Spleen (tissue), 11 donors: ENCODE measurements around the gene PANX2. TPM values are rescaled to one million over a fixed set of nuclear protein-coding genes. Genes with fewer than 3 reads are reported as not detected.

Source experiments
- DNase-seq: peaks from one replicate; pipeline ENCODE4 v3.0.0-alpha.2; 2020
- H3K27ac ChIP-seq, 8 donors: fragments of 200-600 bp; sonication (generic) in 7 of 8; 1 replicate in 4 of 8; 2 replicates in 4 of 8; pipeline versions ENCODE4 v1.5.0 to v1.8.0; 2016 to 2021; ENCODE audit warnings: inconsistent platforms in 4 of 8, mild to moderate bottlenecking in 4 of 8, moderate library complexity in 1 of 8
- H3K27me3 ChIP-seq, 7 donors: fragments of 200-600 bp; sonication (generic) in 6 of 7; replicated peaks in 1 of 7; 1 replicate in 4 of 7; 2 replicates in 3 of 7; pipeline versions ENCODE4 v1.5.0 to v1.8.0; 2016 to 2021; ENCODE audit warnings: inconsistent platforms in 3 of 7, mild to moderate bottlenecking in 1 of 7
- H3K36me3 ChIP-seq, 6 donors: fragments of 200-600 bp; sonication (generic) in 5 of 6; 1 replicate in 4 of 6; 2 replicates in 2 of 6; pipeline versions ENCODE4 v1.5.0 to v1.8.0; 2016 to 2021; ENCODE audit warnings: inconsistent platforms in 2 of 6
- H3K4me1 ChIP-seq, 6 donors: fragments of 200-600 bp; sonication (generic) in 5 of 6; 1 replicate in 3 of 6; 2 replicates in 3 of 6; pipeline versions ENCODE4 v1.5.0 to v1.8.0; 2016 to 2021; ENCODE audit warnings: inconsistent platforms in 3 of 6
- H3K4me3 ChIP-seq, 8 donors: fragments of 200-600 bp; sonication (generic) in 7 of 8; 1 replicate in 4 of 8; 2 replicates in 4 of 8; pipeline versions ENCODE4 v1.5.0 to v1.8.0; 2016 to 2021; ENCODE audit warnings: inconsistent platforms in 4 of 8, mild to moderate bottlenecking in 4 of 8, moderate library complexity in 2 of 8
- H3K9me3 ChIP-seq, 8 donors: fragments of 200-600 bp; sonication (generic) in 7 of 8; 1 replicate in 4 of 8; 2 replicates in 4 of 8; pipeline versions ENCODE4 v1.5.0 to v1.8.0; 2016 to 2021; ENCODE audit warnings: inconsistent platforms in 4 of 8
- CTCF ChIP-seq, 11 experiments: fragments of 200-600 bp in 7 of 11; fragments of 450-650 bp in 4 of 11; sonication (generic) in 4 of 11; IDR thresholded peaks in 8 of 11; conservative IDR thresholded peaks in 3 of 11; 1 replicate in 7 of 11; 2 replicates in 4 of 11; pipeline versions ENCODE4 v1.4.0 to v1.8.0; 2016 to 2021; ENCODE audit warnings: antibody characterized with exemption in 11 of 11, inconsistent platforms in 4 of 11, mild to moderate bottlenecking in 1 of 11
- POLR2A ChIP-seq, 3 donors: fragments of 450-650 bp; IDR thresholded peaks; one replicate each; pipeline ENCODE4 v1.5.1; 2017; ENCODE audit warnings: antibody characterized with exemption in 3 of 3, mild to moderate bottlenecking in 1 of 3
- POLR2AphosphoS5 ChIP-seq, 3 donors: sonication (generic); formaldehyde crosslinking; IDR thresholded peaks; one replicate each; pipeline ENCODE4 v1.5.1; 2017; ENCODE audit warnings: antibody characterized with exemption in 3 of 3
- WGBS, 5 donors: extraction: QIAGEN DNeasy Blood & Tissue Kit in 3 of 5; methylation state at CpG; one replicate each; pipeline versions ENCODE4 v1.1.5 to v1.1.7; 2013 to 2018; 5-methylcytosine and 5-hydroxymethylcytosine counted together
- intact Hi-C: fragments of 100-400 bp; cut with DNase I; formaldehyde crosslinking; loops from one replicate; pipeline ENCODE4 v1.15.0; 2023; ENCODE audit warnings: low total_unique reads
- polyA plus RNA-seq, 3 donors: library from polyadenylated mRNA; stranded (reverse); fragments of 200-250 nt; gene quantifications; one replicate each; pipeline ENCODE4 v1.2.1, GENCODE V29; 2013
- total RNA-seq, 7 donors: library from RNA; depleted of rRNA in 3 of 7; stranded (reverse); fragments of >200 nt in 3 of 7; fragmentation: NEBNext Ultra II Directional in 4 of 7; extraction: Animal tissue kit (Norgen Biotek cat#: 25700) in 4 of 7; gene quantifications; one replicate each; pipeline versions ENCODE4 v1.1.0 to v1.2.1, GENCODE V29; 2016 to 2021
- donor health status: healthy with polysubstance abuse.
- donor health status: DM: no; HTN: no; CAD: no; lungs with moderate emphysema.
- donor health status: DM: no; HTN: no; CAD: no.
- donor health status: Bipolar disorder and iron deficiency.
- donor health status: healthy.
- donor health status: DM: no; HTN: no; CAD: no.
- donor health status: DM: yes; HTN: yes; CAD: no.

PANX2 gene
- total and polyA plus RNA-seq, 10 donors = 0.11 to 4.6 (median 1.6) TPM

DNA sequence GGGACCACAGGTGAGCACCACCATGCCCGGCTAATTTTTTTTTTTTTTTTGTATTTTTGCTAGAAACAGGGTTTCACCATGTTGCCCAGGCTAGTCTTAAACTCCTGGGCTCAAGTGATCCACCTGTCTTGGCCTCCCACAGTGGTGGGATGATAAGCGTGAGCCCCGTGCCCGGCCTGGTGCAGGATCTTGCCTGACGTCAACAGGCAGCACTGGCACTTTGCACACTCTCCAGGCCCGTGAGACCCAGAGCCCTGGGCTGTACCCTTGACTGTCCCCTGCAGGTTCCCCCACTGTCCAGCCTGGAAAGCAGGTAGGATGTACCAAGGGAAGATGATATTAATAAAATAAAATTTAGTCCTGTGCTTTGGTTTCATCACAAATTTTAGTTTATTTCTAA is 29.1 kb upstream of the PANX2 start:
- H3K4me3 ChIP-seq = no peak overlapping the region
- no peaks in the 10 kb centered on the region for H3K9me3 ChIP-seq
- WGBS, 5 donors = 81 to 93% (median 90%) methylated on average over 6 of the region's 6 CpGs
- no peak for TF ChIP-seq POLR2A (IDR thresholded peaks at IDR 0.05)
- TF ChIP-seq POLR2AphosphoS5 (IDR thresholded peaks at IDR 0.05) = no peak
- no peak for TF ChIP-seq CTCF (IDR thresholded peaks at IDR 0.05 in 8 of 11, conservative IDR thresholded peaks at IDR 0.05 in 3 of 11)
- no peaks in the 10 kb centered on the region for H3K36me3 ChIP-seq
- peaks cover 0 to 31% (median 0%) of the 10 kb centered on the region in 7 donors for H3K27me3 ChIP-seq
- H3K27ac ChIP-seq = no peak overlapping the region
- peaks cover 0 to 7% (median 0%) of the 10 kb centered on the region in 6 donors for H3K4me1 ChIP-seq
- intact Hi-C loops = no loop called here
- DNase-seq = no peak

GRCh38 chr22:50141891-50142363 is 28.6 kb upstream of the PANX2 start:
- no peak for TF ChIP-seq POLR2AphosphoS5 (IDR thresholded peaks at IDR 0.05)
- no peak for TF ChIP-seq POLR2A (IDR thresholded peaks at IDR 0.05)
- TF ChIP-seq CTCF (IDR thresholded peaks at IDR 0.05 in 8 of 11, conservative IDR thresholded peaks at IDR 0.05 in 3 of 11) = no peak
- intact Hi-C loops = no loop called here
- Histone ChIP-seq H3K9me3 (no peaks in the 10 kb centered on the region), H3K36me3 (no peaks in the 10 kb centered on the region), H3K27ac (no peak overlapping the region), H3K27me3 (peaks cover 0 to 32% (median 0%) of the 10 kb centered on the region in 7 donors), H3K4me3 (no peak overlapping the region), H3K4me1 (peaks cover 0 to 12% (median 0%) of the 10 kb centered on the region in 6 donors)
- WGBS, 5 donors = 54 to 71% (median 64%) methylated on average over 11 of the region's 11 CpGs
- DNase-seq = no peak

DNA sequence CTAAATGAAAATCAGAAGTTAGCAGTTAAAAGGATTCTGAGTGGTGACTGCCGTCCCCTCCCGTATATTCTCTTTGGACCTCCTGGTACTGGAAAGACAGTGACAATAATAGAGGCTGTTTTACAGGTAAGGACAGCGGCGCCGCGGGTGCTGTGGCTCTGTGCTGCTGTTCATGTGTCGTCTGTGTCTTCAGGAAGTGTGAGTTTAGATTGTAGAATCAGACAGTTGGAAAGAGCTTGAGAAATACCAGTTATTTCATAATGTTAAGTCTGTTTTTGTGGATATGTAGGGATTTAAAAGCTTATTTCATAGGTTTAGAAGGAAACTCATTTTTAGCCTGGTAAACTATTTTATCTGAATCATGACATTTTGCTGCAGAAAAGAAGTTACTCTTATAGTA is 27.4 kb upstream of the PANX2 start:
- WGBS, 5 donors = 57 to 85% (median 71%) methylated on average over 7 of the region's 7 CpGs

More for the DNA sequence above, 27.4 kb upstream of the PANX2 start:
- H3K4me3 ChIP-seq = no peak overlapping the region
- H3K9me3 ChIP-seq = no peaks in the 10 kb centered on the region
- H3K4me1 ChIP-seq = peaks cover 0 to 20% (median 2%) of the 10 kb centered on the region in 6 donors
- H3K27me3 ChIP-seq = peaks cover 0 to 32% (median 0%) of the 10 kb centered on the region in 7 donors
- TF ChIP-seq POLR2A (IDR thresholded peaks at IDR 0.05) = no peak
- no peak for TF ChIP-seq CTCF (IDR thresholded peaks at IDR 0.05 in 8 of 11, conservative IDR thresholded peaks at IDR 0.05 in 3 of 11)
- no peak for TF ChIP-seq POLR2AphosphoS5 (IDR thresholded peaks at IDR 0.05)
- no peak overlapping the region for H3K27ac ChIP-seq
- intact Hi-C loops = no loop called here
- DNase-seq = no peak
- no peaks in the 10 kb centered on the region for H3K36me3 ChIP-seq
